ENCODE measurements around the gene PDCD5. TPM values are rescaled to one million over a fixed set of nuclear protein-coding genes. Genes with fewer than 3 reads are reported as not detected.

PDCD5 gene
- polyA plus RNA-seq, 1 of the 3 experiments (the other 2 are of a cell fraction): 188 TPM

- H3K4me1 ChIP-seq (ENCODE audit: control insufficient read depth in 1 of 2, insufficient read depth in 2 of 2, low read depth in 1 of 2, low read length in 1 of 2): peaks cover 0 to 3% of the 10 kb centered on the region in 2 experiments; a peak in 1 of 4 replicates
Observed at GRCh38 chr19:32611161-32611560, 30.2 kb downstream of the PDCD5 start.

GRCh38 chr19:32613008-32613407, 32.0 kb downstream of the PDCD5 start:
- POLR2A ChIA-PET: no interaction called here
- H3K36me3 ChIP-seq (replicated peaks in 1 of 2; ENCODE audit: control insufficient read depth in 1 of 2, insufficient read depth in 2 of 2, low read length in 1 of 2): peaks cover 33 to 44% of the 10 kb centered on the region in 2 experiments
- 85% methylated on average over 4 of the region's 4 CpGs for WGBS (ENCODE audit: low lambda C conversion rate)

More at GRCh38 chr19:32611161-32611560, 30.2 kb downstream of the PDCD5 start:
- TF ChIP-seq MAX (IDR thresholded peaks at IDR 0.05; ENCODE audit: low read depth) (no peak), EP300 (IDR thresholded peaks at IDR 0.05; ENCODE audit: borderline replicate concordance in 1 of 2, low read depth in 1 of 2, low read length in 1 of 2) (peak in 1 of 2 experiments; percentile 28; a peak in 1 of 4 replicates)
- ChIA-PET CTCF (interaction anchor here (1.8 kb wide), 1 partner anchor 11 kb away, joined by 10 read pairs; no protein-coding TSS in a partner anchor), POLR2A (no interaction called here)
- no peaks in the 10 kb centered on the region for H3K9me2 ChIP-seq
- H3K9me3 ChIP-seq: no peaks in the 10 kb centered on the region
- no peaks in the 10 kb centered on the region for H4K20me1 ChIP-seq (ENCODE audit: insufficient read depth)
- peak; percentile 65 for DNase-seq
- no peak overlapping the region for H3K4me3 ChIP-seq (ENCODE audit: low read depth in 2 of 2, low read length in 1 of 2)
- no peak overlapping the region for H3K9ac ChIP-seq
- H3K27me3 ChIP-seq (ENCODE audit: insufficient read depth): no peaks in the 10 kb centered on the region
- WGBS (ENCODE audit: low lambda C conversion rate): 90% methylated on average over 5 of the region's 5 CpGs
- H3F3A ChIP-seq (replicated peaks; ENCODE audit: insufficient read depth): no peaks in the 10 kb centered on the region
- H2AFZ ChIP-seq (ENCODE audit: low read depth): no peak overlapping the region
- H3K36me3 ChIP-seq (replicated peaks in 1 of 2; ENCODE audit: control insufficient read depth in 1 of 2, insufficient read depth in 2 of 2, low read length in 1 of 2): peaks cover 26 to 41% of the 10 kb centered on the region in 2 experiments
- peak overlapping the region in 1 of 2 experiments; percentile 32; a peak in 2 of 4 replicates for H3K27ac ChIP-seq (ENCODE audit: low read depth in 2 of 2, low read length in 1 of 2)
- no peaks in the 10 kb centered on the region for H3K79me2 ChIP-seq (ENCODE audit: insufficient read depth)
- H3K4me2 ChIP-seq: no peak overlapping the region

GRCh38 chr19:32614916-32615315, 33.9 kb downstream of the PDCD5 start:
- H3K9me3 ChIP-seq: no peaks in the 10 kb centered on the region
- TF ChIP-seq RXRA (IDR thresholded peaks at IDR 0.05; ENCODE audit: borderline replicate concordance, low read depth): no peak
- no peak for TF ChIP-seq USF1 (IDR thresholded peaks at IDR 0.05; ENCODE audit: borderline replicate concordance, low read depth)
- TF ChIP-seq EP300 (IDR thresholded peaks at IDR 0.05; ENCODE audit: borderline replicate concordance in 1 of 2, low read depth in 1 of 2, low read length in 1 of 2): no peak
- TF ChIP-seq RAD21 (IDR thresholded peaks at IDR 0.05; ENCODE audit: low read length): no peak
- no peak for TF ChIP-seq IRF3 (IDR thresholded peaks at IDR 0.05; ENCODE audit: low read depth, low read length)
- TF ChIP-seq FOXM1 (IDR thresholded peaks at IDR 0.05; ENCODE audit: low read depth): no peak
- TF ChIP-seq CHD2 (IDR thresholded peaks at IDR 0.05; ENCODE audit: low read length, partially characterized antibody): no peak
- no peak for TF ChIP-seq NFIC (IDR thresholded peaks at IDR 0.05; ENCODE audit: borderline replicate concordance)
- TF ChIP-seq JUND (IDR thresholded peaks at IDR 0.05): no peak
- H3K36me3 ChIP-seq (replicated peaks in 1 of 2; ENCODE audit: control insufficient read depth in 1 of 2, insufficient read depth in 2 of 2, low read length in 1 of 2): peaks cover 38 to 39% of the 10 kb centered on the region in 2 experiments
- WGBS (ENCODE audit: low lambda C conversion rate): 92% methylated on average over 7 of the region's 7 CpGs
- ChIA-PET CTCF (no interaction called here), POLR2A (interaction anchor here (0.6 kb wide), 1 partner anchor 14 kb away, joined by 3 read pairs; no protein-coding TSS in a partner anchor)
- no peak overlapping the region for H3K27ac ChIP-seq (ENCODE audit: low read depth in 2 of 2, low read length in 1 of 2)
- H3K9me2 ChIP-seq: no peaks in the 10 kb centered on the region
- H3K4me1 ChIP-seq (ENCODE audit: control insufficient read depth in 1 of 2, insufficient read depth in 2 of 2, low read depth in 1 of 2, low read length in 1 of 2): peaks cover 0 to 3% of the 10 kb centered on the region in 2 experiments; a peak in 1 of 4 replicates
- DNase-seq: no peak
- no peak overlapping the region for H2AFZ ChIP-seq (ENCODE audit: low read depth)
- no peak overlapping the region for H3K4me2 ChIP-seq
- H3F3A ChIP-seq (replicated peaks; ENCODE audit: insufficient read depth): no peaks in the 10 kb centered on the region
- H3K4me3 ChIP-seq (ENCODE audit: low read depth in 2 of 2, low read length in 1 of 2): no peak overlapping the region
- no peaks in the 10 kb centered on the region for H4K20me1 ChIP-seq (ENCODE audit: insufficient read depth)
- no peaks in the 10 kb centered on the region for H3K27me3 ChIP-seq (ENCODE audit: insufficient read depth)
- no peak overlapping the region for H3K9ac ChIP-seq
- H3K79me2 ChIP-seq (ENCODE audit: insufficient read depth): no peaks in the 10 kb centered on the region

More at GRCh38 chr19:32613008-32613407, 32.0 kb downstream of the PDCD5 start:
- Histone ChIP-seq H3K4me1 (ENCODE audit: control insufficient read depth in 1 of 2, insufficient read depth in 2 of 2, low read depth in 1 of 2, low read length in 1 of 2) (peaks cover 0 to 3% of the 10 kb centered on the region in 2 experiments; a peak in 1 of 4 replicates), H3K9ac (no peak overlapping the region), H3F3A (replicated peaks; ENCODE audit: insufficient read depth) (no peaks in the 10 kb centered on the region), H2AFZ (ENCODE audit: low read depth) (no peak overlapping the region), H3K27me3 (ENCODE audit: insufficient read depth) (no peaks in the 10 kb centered on the region), H3K27ac (ENCODE audit: low read depth in 2 of 2, low read length in 1 of 2) (no peak overlapping the region), H3K9me3 (no peaks in the 10 kb centered on the region), H4K20me1 (ENCODE audit: insufficient read depth) (no peaks in the 10 kb centered on the region), H3K4me2 (no peak overlapping the region), H3K79me2 (ENCODE audit: insufficient read depth) (no peaks in the 10 kb centered on the region), H3K4me3 (ENCODE audit: low read depth in 2 of 2, low read length in 1 of 2) (no peak overlapping the region), H3K9me2 (no peaks in the 10 kb centered on the region)
- DNase-seq: no peak
- CTCF ChIA-PET: interaction anchor here (1.5 kb wide), 1 partner anchor 13 kb away, joined by 6 read pairs; no protein-coding TSS in a partner anchor
- TF ChIP-seq RAD21 (IDR thresholded peaks at IDR 0.05; ENCODE audit: low read length) (no peak), FOXJ3 (CRISPR knock-in tag; IDR thresholded peaks at IDR 0.05) (no peak)
